GM04503 (cell line): ENCODE data around the gene TMPRSS11B.
"Not testable (repeated sequence)": the region's sequence is repeated elsewhere in the genome, so short reads cannot be mapped to it uniquely, and the experiment has no call there.

ENCODE experiments used
- DNase-seq: peaks from one replicate; pipeline ENCODE4 v3.0.0-alpha.2; 2012; ENCODE audit warnings: low read depth

Gene TMPRSS11B

DNA sequence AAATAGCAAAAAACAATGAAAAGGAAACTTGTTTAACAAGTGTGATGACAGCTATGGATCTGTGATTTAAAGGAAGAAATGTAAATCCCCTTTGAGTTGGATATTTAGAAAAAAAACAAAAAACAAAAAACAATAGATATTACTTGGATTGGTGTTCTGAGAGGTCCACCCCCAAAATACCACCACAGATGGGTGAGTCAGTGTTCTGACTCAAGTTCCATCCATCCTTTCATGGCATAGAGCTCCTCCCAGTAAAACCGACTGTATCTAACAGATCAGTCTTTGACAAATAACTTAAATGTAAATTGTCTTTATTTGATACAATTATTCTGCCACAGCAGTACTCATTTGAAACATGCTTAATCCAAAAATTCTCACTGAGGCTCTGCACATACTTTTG lies 27.4 kb downstream of the TMPRSS11B start:
- no peak for DNase-seq

DNA sequence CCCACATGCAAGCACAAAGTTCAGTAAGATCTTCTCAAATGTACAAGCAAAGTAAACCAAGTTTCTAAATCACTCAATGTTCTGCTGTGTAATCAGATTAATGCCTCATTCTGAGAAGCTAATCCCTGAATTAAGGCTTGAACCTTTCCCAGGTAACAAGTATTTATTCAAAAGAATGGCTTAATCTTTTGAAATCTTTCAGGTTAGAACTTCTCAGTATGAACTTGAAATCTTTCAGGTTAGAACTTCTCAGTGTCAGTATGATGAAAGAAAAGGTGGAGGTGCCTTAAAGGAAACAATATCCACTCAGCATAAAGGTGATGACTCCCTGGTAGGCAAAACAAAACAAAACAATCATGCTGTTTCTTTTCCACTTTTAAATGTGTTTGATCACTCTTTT lies 29.0 kb downstream of the TMPRSS11B start:
- DNase-seq = no peak

GRCh38 chr4:68209003-68209402 lies 36.5 kb downstream of the TMPRSS11B start:
- no peak for DNase-seq

GRCh38 chr4:68194305-68194704 lies 51.2 kb downstream of the TMPRSS11B start:
- DNase-seq = not testable (repeated sequence)

- DNase-seq = no peak
These were observed 52.3 kb downstream of the TMPRSS11B start for GRCh38 chr4:68193194-68193593.

DNA sequence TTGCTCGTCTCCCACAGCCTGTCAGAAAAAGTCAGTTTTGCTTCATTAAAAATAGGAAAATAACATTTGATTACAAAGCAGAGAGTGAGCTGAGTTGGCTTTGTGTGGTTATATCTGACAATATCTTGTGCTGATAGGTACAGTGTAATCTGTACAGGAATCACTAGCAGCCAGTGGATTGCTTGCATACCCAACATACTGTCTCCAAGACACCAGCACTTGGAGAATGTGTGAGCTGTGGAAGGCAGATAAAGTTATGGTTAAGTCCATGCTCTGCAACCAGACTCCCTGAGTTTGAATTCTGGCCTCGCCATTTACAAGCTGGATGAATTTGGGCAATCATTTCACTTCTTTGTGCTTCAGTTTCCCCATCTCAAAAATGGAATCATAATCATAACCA lies 58.3 kb downstream of the TMPRSS11B start:
- no peak for DNase-seq

- no peak for DNase-seq
These were observed 60.6 kb downstream of the TMPRSS11B start for GRCh38 chr4:68184923-68185322.

DNA sequence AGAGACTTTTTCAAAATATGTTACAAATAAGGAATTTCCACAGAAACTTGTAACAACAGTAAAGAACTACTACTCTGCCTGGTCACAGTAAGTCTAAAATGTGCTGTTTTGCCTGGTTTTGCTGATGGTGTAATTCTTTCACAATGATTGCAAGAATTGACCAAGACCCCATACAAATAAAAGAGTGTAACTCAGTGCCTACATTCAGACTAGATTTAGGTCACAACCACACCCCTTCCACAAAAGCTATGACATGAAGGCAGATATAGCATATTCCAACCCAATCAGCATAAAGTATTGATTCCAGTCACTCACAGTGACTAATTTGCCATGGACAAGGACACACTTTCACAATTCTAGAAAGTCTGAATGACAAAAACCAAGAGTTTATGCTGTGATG lies 62.1 kb downstream of the TMPRSS11B start:
- DNase-seq = no peak

DNA sequence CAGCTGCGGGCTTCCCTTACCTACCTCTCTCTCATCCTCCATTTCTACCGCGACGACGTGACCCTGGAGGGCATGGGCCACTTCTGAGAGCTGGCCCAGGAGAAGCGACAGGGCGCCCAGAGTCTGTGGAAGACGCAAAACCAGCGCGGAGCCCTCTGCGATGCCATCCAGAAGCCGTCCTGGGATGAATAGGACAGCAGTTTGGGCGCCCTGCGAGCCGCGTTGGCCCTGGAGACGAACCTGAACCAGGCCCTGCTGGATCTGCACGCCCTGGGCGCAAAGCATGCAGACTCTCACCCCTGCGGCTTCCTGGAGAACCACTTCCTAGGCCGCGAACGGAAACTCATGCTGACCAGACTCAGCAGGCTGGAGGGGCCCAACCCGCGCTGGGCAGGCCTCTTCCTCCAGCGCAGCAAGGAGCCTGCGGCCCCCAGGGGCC lies 63.1 kb downstream of the TMPRSS11B start:
- DNase-seq = no peak

DNA sequence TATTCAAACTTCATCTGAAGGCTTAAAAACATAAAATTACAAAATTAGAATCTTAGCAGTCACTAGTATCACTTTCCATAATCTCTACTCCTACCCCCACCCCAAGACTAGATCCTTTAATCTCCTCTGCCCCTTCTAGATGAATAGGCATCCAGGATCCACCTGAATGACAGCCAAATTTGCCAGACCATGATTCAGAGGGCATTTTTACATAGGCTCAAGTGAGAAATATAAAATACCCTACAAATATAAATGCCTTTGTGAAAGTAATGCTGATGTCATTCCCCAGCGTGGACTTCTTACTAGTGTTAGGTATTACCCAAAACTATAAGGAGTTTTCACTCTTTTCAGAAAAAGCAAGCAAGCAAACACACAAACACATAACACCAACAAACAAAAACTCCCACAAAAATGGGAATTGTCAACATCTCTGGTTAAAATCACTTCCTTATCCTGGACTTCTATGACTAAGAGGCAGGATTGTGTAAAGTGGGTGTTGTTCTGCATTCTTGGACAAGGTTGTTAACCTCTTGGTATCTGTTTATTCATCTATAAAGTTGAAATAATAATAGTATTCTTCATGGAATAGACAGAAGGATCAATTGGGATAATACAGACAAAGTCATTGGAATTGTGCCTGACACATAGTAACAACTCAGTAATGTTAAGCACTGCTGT lies 64.5 kb downstream of the TMPRSS11B start:
- no peak for DNase-seq

DNA sequence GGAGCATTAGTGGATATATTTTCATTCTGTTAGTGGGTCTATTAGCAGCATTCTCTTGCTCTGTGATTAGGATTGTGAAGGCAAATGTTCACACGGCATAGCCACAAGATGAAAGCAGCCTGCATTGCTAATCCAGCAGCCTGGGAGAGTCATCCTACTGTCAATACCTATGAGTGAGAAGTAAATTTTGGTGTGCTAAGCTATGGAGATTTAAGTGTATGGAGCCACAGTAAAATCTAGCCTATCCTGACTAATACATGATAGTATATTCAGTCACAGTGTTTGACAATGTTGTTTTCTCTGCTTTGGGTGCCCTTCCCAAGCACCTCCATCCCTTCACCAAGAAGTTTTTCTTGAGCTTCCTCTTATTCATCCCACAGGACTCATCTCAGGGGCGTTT lies 68.6 kb downstream of the TMPRSS11B start:
- DNase-seq = no peak
